ENCODE results near the gene TPO.
"Not testable (repeated sequence)": the region's sequence is repeated elsewhere in the genome, so short reads cannot be mapped to it uniquely, and the experiment has no call there.

TPO gene

DNA sequence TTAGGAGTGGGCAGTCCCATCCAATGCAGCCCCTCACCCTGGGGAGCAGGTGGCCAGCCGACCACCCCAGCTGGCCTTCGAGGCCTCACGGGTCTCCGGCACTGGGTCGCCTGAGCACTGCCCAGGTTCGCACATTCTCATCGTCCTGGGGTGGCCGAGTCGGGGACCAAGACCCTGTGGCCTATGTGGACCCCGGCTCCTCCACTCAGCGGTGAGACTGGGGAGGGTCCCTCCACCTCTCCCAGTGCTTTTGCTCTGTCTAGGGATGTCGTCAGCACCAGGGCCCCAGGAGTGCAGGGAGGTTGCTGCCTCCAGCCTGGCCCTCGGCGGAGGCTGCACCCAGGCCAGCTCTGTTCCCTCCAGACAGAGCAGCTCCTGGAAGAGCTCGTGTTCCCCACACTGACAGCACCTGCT, 89.6 kb downstream of the TPO start:
- DNase-seq (ENCODE audit: low spot score): no peak

DNA sequence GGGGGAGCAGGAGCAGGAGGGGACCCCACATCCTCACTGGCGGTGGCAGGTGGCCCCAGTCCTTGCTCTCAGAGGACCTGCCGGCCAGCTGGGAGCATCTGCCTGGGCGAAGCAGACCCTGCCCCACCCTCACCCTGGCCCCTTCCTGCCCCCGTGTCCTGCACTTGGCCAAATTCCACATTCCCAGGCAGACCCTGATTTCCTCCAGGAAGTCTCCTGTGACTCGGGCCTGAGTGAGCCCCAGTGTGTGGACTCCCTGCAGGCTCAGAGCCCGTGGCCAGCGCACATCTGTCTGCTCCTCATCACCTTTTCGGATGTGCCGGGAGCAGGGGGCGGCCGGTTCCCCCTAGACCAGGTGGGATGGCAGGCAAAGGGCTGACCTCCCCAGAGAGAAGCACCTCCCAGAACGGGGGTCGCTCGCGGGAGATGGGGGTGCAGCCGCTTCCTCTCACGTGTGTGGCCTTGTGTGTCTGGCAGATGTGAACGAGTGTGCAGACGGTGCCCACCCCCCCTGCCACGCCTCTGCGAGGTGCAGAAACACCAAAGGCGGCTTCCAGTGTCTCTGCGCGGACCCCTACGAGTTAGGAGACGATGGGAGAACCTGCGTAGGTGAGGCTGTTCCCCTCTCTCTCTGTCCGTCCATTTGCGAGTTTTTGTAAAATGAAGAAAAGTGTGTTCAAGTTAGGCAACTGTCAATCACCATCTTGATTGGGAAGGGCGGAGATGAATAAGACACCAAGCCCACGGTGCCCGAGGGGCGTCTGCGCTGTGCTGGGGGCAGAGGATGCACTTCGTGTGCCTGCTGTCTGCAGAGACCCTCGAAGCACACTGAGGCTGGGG, 90.4 kb downstream of the TPO start:
- DNase-seq (ENCODE audit: low spot score): no peak

DNA sequence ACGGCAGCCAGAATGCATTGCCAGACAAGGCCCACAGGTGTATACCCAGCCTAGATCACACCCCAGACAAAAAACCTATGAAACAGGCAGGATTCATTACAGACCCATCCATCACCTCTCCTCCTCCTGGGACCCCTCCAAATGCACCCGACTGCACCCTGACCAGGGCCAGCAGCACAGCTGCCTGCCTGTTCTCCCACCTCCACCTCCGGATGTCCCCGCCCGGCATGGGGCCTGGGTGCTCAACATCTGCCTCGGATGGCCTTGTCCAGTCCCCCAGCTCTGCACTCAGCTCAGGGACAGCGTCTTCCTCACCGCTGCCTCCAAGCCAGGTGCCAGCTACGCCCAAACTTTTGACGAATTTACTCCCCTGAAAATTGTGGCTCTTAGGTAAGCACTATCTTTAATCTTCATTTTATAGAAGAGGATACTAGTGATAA, 91.1 kb downstream of the TPO start:
- DNase-seq (ENCODE audit: low spot score): no peak

DNA sequence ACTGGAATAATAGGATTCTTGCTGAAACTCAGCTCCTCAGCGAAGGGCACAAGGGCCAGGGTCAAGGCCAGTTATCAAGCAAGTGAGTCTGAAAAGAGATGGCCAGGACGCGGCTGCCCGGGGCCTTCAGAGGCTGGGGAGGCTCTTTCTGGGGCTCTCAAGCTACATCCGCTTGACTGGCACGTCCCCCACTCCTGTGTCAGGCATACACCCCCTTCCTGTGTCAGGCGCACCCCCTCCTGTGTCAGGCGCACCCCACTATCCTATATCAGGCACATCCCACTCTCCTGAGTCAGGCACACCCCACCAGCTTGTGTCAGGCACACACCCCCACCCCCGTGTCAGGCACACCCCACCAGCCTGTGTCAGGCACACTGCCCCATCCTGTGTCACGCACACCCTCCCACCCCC, 91.8 kb downstream of the TPO start:
- no peak for DNase-seq (ENCODE audit: low spot score)

DNA sequence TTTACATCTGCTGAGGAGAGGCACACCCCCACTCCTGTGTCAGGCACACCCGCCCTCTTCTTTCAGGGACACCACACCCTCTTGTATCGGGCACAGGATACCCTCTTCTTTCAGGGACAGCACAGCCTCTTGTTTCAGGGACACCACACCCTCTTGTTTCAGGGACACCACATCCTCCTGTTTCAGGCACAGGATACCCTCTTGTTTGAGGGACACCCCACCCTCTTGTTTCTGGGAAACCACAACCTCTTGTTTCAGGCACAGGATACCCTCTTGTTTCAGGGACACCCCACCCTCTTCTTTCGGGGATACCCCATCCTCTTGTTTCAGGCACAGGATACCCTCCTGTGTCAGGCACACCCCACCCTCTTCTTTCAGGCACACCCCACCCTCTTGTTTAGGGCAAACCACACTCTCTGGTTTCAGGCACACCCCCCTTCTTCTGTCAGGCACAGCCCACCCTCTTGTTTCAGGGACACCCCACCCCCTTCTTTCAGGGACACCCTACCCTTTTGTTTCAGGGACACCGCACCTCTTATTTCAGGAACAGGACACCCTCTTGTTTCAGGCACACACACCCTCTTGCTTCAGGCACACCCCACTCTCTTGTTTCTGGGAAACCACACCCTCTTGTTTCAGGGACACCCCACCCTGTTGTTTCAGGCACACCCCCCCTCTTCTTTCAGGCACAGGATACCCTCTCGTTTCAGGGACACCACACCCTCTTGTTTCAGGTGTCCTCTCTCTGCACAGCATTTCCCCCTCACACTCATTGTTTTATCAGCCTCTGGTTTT, 96.2 kb downstream of the TPO start:
- no peak for DNase-seq (ENCODE audit: low spot score)

DNA sequence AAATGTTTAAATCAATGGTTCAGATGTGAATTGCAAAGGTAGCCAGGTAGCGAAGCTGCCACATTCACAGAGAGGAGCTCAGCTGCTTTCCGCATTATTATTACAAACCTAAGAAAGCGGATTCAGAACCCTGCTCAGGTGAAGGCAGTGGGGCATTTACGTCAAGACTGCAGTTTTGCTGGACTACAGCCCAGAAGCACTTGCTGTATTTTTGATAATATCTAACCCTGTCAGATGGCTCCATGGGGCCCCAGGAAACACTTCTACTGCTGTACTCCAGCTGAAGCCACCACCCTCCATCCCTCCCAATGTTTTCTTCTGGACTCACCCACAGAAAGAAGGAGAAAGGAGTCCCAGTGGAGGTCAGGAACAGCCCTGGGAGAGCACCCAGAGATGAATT, 96.9 kb downstream of the TPO start:
- DNase-seq (ENCODE audit: low spot score): no peak

DNA sequence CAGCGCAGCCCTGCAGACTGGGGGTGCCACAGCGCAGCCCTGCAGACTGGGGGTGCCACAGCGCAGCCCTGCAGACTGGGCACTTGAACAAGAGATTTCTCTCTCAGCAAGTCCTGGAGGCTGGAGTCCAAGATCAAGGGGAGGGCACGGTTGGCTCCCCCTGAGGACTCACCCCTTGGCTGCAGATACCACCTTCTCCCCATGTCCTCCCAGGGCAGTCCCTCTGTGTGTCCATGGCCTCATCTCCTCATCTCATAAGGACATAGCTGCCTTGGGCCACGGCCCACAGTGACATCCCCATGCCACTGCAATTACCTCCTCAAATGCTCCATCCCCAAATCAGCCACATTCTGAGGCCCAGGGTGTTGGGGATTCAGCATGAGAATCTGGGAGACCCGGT, 98.2 kb downstream of the TPO start:
- DNase-seq (ENCODE audit: low spot score): no peak

DNA sequence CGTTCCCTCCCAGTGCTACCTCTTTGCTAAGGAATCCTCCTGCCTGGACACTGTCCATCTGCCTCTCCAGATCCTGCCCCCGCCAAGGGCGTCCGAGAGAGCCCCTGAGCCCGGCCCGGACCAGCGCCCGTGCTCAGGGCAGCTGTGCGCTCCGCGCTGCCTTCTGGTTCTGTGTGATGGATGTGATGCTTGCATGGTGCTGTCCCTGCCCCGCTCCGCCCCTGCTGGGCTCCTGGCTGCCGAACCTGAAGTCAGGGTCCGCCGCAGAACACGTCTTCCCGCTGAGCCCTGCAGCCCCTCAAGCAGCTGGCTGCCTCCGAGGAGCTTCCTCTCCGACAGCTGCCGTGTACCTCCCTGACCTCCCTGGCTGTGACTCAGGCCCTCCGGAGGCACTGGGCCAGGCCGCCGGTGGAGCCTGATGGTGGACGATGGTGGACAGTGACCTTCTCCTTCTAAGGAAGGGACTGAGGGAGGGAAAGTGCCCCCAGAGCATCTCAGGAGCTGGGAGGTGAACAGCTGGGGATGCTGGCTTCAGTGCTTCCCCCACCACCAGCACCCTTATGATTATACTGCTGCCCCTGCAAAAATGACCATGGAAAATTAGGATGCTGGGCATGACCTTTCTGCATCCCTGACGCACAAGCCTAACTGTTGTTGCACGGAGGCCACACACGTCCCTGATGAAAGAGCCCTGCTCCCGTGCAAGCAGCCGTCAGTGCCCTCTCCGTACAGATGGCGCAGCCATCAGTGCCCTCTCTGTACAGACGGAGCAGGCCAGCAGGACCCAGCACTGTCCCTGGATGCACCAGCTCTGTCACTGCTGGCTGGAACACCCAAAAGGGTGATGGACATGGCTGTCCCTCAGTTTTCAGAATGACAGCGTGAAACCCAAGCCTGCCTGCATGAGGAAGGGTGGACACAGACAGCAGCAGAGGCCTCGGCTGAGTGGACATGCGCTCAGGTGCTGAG, 99.3 kb downstream of the TPO start:
- no peak for DNase-seq (ENCODE audit: low spot score)

DNA sequence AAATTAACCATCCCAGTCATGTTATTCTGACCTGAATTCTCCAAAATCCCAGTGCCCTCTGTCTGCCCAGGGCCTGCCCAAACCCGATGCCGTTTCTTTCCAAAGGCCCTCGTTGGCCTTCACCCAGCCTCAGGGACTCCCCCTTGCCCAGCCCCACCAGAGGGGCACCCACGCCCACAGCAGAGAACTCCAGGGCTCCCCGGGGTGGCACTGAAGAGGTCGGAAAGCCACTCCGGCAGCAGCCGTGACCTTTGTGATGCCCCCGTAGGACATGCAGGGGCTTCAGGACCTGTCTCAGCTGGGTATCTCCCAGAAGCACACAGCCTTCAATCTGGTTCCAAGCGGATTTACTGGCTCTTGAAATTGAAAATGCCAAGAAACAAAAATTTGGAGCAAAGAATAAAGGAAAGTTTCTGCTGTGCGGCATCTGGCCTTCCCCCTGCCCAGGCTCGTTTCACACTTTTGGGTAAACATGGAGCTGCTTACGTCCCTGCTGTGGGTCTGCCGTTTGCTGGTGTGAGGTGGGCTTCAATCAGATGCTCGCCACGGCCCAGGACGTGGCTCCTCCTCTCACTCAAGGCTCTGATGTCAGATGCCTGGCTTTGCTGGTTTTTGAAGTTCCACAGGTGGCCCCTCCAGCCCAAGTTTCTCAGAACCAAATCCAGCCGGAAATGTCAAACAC, 101.3 kb downstream of the TPO start:
- no peak for DNase-seq (ENCODE audit: low spot score)

DNA sequence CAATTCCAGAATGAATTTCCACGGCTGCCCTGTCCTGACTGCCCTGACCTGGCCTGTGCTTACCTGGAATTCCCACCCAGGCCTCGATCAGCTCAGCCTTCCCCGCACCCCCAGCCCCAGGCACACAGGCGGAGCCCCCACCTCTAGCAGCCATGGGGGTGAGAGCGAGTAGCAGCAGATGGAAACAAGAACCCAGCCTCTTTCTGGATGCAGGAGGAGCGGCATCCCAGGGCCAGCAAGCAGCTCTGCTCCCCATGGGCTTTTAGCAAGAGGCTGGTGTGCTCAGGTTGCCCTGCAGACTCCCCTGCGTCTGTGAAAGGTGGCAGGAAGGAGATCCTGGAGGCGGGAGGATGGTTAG, 101.8 kb downstream of the TPO start:
- DNase-seq (ENCODE audit: low spot score): no peak

DNA sequence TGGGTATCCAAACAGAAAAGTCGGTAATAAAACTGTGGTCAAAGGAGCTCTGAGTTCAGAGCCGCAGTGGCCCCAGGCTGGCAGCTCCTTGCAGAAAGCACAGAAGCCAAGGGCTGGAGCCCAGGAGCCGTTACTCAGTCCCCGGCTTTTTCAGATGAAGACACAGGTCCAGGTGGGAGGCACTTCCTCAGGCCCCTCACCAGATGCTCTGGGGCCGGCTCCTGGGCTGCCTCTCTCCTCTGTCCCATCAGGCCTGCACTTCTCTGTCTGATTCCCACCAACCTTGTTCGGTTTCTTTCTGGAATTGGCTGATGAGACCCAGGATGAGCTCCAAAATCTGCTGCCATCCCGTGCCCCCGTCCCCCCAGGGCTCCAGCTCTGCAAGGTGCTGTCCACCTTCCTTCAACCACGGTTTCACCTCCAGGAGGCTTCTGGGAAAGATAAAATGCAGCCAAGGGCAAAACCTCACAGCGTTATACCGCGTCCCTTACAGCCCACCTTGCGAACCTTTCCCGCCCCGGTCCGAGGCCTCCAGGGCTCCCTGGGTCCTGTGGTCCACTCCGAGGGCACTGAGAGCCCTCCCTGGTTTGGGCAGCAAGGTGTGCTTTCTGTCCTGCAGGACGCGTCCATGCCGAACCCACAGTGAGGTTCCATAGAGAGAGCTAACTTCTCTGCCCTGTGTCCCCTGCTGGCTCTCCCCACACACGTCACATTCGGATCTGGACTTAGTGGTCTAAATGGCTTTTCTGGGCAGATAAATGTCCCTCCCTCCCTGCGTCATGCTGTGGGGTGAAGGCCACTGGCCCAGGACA, 102.9 kb downstream of the TPO start:
- DNase-seq (ENCODE audit: low spot score): no peak

DNA sequence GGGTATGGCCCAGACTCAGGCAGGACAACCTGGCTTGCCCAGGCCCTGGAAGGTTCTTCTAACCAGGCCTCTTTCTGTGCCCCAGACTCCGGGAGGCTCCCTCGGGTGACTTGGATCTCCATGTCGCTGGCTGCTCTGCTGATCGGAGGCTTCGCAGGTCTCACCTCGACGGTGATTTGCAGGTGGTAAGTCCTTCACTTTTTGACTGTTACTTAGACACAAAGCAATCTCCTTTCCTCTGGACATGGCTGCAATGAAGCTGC, 103.5 kb downstream of the TPO start:
- no peak for DNase-seq (ENCODE audit: low spot score)

DNA sequence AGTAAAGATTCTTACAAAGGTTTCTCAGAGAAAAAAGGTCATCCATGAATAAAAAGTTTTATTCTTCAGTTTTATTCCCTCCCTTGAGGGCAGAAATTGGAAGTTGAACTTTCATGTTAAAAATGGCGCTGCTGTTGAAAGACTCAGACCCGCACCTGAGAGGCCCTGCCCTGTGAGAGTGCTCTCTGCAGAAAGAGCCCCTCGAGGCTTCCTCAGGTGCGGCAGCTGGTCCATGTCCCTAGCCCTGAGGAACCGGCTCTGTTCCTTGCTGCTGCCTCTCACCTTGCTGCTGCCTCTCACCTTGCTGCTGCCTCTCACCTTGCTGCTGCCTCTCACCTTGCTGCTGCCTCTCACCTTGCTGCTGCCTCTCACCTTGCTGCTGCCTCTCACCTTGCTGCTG, 104.0 kb downstream of the TPO start:
- not testable (repeated sequence) for DNase-seq (ENCODE audit: low spot score)

DNA sequence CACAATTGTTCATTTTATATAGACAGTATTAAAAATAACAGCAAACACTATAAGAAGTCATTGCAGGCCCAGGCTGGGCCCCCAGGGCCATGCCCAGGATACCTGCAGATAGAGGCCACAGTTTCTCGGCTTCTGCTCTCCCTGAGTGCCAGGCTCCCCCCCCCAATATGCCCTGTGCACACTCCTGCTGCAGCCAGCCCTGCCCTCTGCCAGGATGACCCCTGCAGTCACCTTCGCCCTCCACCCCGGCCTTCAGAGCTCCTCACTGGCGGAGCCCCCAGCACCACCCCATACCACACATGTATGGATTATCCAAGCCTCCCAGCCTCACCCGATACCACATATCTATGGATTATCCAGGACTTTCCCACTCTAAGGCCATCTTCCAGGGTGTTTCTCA, 104.5 kb downstream of the TPO start:
- DNase-seq (ENCODE audit: low spot score): no peak

DNA sequence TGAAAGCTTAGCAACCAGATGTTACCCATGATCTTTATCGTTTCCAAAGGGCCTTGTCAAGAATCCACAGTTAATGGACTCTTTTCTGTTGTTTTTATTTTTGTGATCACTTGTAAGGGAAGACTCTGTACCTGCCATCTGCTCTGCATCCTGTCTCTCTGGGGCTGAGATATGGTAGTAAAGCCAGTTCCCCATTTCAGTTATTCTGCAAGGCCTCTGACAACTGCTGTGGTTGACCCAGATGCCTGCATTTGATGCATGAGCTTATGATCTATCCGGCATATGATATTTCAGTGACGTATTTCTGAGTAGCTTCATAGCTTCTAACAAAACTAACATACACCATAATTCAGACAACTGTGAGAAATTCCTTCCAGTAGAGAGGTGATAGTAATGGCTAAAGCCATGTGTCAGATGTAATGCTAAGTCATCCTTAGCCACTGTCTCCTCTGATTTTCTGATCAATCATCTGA, 105.1 kb downstream of the TPO start:
- DNase-seq (ENCODE audit: low spot score): no peak

DNA sequence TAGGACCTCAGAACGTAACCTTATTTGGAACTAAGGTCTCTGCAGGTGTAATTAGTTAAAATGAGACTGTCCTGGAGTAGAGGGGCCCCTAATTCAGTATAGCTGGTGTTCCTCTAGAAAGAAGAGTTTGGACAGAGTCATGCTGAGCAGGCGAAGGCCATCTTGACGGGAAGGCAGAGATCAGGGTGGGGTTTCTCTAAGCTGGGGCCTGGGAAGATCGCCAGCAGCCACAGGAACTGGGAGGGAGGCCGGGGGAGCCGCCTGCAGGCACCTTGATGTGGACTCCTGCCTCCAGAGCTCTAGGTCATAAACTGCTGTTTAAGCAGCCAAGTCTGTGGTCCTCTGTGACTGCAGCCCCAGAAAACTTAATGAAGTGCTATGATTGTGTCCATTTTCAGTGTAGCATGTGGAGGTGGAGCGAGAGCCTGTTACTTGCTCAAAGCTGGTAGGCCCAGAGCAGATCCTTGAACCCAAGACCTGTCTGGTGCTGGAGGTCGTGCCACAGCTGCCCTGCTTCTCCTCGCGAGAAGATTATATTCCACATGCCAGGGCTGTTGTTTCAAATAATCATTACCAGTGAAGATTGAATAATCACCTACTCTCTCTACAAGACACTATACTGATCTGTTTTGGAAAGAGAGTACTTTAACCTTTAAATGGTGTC, 105.7 kb downstream of the TPO start:
- DNase-seq (ENCODE audit: low spot score): no peak

DNA sequence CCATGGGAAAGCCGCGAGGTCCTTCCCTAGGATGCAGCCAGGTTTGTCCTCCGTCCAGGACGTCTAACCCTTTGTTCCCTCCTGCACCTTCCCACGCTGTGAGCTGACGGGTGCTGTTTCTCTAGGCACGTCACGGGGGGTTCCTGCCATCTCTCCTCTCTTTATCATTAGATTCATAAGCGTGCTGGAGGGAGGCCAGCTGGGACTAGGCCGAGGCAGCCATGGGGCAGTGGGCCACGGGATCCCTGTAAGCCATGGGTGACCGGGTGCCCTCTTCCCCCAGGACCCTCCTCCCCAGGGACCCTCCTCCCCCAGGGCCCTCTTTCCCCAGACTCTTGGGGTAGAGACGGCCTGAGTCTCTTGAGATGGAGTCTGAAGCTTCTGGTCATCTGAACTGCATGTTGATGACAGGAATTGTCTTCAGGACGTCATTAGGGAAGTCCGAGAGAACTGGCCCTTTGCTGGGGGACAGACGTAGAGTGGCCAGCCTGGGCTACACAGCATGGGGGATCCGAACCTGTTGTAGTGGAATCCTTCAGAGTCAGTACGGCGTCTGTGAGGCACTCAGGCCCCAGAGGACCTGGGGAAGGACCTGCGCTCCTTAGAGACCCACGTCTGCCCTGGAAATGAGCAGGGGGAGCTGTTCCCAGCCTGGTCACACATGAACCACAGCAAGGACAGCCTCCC, 108.1 kb downstream of the TPO start:
- no peak for DNase-seq (ENCODE audit: low spot score)

DNA sequence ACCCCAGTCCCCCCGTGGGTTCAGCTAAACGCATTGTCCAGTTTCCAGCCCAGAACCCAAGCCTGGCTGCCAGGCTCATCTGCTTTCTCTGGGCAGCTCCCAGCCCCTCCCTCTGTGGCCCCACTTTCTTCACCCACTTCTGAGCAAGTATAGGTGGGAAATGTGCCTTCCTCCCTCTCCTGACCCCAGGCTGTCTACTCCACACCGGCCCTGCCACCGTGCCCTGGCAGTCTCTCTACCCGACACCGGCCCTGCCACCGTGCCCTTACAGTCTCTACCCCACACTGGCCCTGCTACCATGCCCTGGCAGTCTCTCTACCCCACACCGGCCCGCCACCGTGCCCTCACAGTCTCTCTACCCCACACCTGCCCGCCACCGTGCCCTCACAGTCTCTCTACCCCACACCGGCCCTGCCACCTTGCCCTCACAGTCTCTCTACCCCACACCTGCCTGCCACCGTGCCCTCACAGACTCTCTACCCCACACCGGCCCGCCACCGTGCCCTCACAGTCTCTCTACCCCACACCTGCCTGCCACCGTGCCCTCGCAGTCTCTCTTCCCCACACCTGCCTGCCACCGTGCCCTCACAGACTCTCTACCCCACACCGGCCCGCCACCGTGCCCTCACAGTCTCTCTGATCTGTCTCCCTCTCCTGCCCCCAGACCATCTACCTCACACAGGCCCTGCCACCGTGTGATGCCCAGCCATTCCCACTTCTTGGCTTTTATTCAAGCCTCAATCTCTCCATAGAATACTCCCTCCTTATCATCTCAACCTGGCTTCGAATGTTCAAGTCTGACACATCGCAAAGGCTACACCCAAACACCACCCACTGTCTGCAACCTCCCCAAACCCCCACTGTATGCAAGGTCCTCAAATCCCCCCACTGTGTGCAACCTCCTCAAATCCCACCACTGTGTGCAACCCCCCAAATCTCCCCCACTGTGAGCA, 108.9 kb downstream of the TPO start:
- DNase-seq (ENCODE audit: low spot score): no peak
